Superior temporal gyrus (tissue), 1 donor: ENCODE data around the gene DNAJC7.

ENCODE experiments used
- DNase-seq: peaks from one replicate; pipeline ENCODE4 v3.0.0-alpha.2; 2016; ENCODE audit errors: extremely low spot score

The DNAJC7 gene

DNA sequence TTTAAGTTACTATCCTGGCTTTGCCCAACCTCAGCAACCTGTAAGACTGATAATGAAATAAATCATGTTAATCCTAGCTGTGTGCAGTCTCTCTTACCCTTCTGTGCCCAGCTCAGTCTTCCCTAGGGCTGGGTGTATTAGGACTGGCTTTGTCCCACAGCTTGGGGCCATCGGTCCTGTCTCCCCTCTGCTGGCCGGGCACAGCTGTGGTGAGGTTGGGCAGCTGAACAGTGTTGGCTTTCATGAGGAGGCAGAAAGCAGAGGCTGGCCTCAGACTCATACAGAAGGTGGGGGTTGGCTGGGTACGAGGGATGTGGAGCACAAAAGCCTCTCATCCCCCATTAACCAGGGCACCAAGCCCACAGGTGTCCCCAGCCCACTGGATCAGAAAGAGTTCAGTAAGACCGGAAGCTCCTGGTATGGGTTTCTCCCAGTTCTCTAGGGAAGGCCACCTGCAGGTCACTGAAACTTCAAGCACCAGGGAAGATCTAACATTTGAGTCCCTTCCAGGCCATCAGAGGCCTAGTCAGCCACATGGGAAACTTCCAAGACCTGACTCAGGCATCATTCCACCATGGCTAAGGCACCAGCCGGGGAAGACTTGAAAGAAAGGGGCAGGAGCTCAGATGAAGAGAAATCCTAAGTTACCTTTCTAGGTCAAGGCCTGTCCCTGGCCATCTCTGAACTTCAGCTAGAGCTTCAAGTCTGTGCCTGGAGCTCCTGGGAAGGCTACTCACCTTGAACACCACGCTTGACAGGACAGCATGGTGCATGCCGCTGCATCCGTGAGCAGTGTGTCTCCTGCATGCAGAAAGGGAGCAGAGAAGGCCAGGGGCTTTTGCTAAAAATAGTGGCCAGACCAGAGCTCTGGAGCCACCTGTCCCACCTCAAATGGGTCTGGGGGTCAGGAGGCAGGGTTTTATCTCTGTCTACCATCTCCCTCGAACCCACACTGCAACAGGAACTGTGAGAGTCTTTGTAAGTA, 41.8 kb downstream of the DNAJC7 start:
- peak; percentile 87 for DNase-seq

DNA sequence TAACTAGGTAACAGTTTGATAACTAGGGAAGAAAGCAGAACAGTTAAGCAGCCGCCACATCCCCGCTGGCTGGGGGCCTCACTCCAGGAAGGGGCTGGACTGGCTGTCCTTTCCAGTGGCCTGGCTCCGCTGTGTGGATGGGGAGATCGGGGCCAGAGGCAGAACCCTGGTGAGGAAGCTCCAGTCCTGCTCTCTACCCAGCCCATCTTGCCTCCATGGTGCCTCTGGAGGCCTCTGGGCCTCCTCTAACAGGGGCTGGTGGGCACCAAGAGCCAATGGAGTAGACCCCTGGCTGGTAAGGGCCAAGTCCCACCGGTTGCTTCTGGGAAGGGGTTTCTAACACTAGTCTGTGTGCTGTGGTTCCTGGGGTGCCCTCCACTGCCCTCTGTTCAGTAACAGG, 42.6 kb downstream of the DNAJC7 start:
- no peak for DNase-seq

DNA sequence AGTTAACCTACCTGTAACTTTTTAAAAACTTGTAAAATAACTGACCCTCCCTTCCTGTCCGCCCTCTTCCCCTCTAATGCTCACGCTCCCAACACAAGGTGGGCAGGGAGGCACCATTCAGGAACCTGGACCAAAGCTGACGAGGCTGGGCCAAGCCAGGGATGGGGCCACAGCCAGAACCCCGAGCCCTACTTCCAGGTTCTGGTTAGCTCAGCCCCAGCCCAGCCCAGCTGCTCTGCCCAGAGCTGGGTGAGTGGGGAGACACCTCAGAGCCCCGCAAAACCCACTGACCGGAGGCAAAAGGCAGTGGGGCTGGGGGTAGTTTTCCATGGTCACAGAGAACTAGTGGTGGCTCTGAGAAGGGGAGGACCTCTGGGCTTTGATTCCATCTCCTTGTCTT, 43.2 kb downstream of the DNAJC7 start:
- DNase-seq = peak; percentile 7

DNA sequence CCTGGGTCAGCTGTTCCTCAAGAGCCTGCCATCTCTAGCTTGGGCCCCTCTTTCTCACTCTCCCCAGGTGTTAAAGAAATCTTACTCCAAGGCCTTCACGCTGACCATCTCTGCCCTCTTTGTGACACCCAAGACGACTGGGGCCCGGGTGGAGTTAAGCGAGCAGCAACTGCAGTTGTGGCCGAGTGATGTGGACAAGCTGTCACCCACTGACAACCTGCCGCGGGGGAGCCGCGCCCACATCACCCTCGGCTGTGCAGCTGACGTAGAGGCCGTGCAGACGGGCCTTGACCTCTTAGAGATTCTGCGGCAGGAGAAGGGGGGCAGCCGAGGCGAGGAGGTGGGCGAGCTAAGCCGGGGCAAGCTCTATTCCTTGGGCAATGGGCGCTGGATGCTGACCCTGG, 43.8 kb downstream of the DNAJC7 start:
- peak; percentile 10 for DNase-seq

DNA sequence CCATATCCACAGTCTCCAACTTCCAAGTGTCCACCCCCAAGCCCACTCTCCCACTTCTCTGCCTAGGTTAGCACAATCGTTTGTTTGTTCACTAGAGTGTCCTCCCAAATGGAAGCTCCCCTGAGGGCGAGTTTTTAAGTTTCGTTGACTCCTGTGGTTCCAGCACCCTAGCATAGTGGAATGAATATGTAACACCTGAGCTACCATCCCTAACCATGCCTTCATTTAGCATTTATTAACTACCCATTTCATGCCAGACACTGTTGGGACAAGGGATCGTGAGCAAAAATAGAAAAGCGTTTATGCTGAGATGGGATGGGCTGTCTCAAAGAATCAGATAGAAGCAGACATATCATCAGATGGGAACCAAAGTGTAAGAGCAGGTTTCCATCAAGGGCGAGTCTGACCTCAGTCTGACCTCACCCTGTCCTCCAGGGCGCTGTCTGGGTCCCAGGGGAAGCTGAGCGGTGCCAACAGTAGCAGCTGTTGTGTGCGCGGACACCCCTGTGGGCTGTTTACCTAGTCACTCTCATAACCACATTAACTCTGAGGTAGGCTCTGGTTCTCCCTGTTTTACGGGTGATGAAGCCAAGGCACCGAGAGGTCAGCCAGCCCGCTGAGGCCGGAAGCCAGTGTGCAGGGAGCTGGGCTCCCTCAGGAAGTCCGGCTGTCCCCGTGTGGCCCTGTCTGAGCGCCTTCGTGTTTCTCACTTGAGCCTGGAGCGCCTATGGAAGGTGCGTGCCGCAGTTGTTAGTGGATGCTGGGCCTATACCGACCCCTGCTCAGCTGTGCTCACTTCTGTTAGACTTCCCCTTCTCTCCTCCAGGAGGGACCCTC, 44.5 kb downstream of the DNAJC7 start:
- peak; percentile 13 for DNase-seq

DNA sequence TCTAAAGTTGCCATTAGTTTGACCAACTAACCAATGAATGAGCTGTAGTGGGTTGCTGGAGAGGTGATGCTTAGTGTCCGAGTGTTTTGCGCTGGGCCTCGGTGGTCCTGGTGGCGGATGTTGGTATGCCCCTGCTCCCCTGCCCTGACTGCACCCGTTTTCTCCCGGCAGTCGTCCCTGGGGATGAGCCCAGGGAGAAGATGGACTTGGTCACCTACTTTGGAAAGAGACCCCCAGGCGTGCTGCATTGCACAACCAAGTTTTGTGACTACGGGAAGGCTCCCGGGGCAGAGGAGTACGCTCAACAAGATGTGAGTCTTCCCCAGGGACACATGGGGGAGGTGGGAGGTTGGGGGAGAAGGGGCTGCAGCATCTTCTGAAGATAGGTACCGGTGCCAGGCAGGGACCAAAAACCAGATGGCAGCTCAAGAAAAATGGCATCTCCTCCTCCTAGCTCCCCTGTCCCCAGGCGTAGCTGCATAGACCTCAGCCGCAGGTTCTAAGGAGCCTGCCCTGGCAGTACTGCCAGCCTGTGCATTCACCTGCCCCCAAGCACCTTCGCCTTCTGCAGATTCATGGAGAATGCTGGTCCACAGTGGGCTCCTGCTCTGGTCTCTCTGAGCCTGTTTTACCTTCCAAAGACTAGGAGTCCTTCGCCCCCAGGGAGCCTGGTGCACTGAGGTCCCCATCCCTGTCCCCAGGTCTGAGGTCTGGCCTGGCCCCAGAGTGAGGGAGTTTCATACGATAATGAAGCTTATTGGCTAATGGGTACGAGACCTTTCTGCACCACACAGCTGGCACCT, 45.3 kb downstream of the DNAJC7 start:
- no peak for DNase-seq

DNA sequence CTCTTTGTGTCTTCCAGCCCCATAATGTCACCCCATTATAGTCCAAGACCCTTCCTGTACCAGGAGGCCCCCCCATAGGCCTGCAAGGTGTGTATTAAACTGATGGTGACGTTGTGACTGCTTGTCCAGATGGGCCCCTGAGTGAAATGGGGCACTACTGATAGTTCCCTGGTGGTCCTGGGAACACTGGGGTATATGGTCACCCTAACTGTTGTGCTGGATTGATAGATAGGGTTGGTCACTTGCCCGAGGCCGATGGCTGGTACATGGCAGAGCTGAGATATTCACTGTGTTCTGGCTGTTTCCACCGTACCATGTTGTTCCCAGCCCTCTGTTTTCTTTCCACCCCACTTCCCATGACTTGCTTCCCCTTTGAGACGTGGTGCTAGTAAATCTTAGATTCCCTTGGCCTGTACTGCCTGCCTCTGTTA, 46.3 kb downstream of the DNAJC7 start:
- peak; percentile 16 for DNase-seq

DNA sequence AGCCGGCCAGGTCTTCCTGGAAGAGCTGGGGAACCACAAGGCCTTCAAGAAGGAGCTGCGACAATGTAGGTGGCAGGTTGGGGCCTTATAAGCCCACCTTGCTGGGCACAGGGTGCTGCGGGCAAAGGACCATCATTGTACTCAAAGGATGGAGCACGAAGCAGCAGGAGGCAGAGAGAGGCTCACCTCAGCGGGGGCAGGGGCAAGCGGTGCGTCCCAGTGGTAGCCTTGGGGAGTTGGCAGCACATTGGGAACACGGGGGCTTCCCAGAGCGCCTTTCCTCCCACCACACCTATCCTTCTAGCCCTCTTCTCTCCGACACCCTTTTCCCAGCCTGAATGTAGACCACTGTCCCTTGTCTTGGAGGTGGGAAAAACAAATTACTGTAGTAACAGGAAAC, 48.6 kb downstream of the DNAJC7 start:
- no peak for DNase-seq

DNA sequence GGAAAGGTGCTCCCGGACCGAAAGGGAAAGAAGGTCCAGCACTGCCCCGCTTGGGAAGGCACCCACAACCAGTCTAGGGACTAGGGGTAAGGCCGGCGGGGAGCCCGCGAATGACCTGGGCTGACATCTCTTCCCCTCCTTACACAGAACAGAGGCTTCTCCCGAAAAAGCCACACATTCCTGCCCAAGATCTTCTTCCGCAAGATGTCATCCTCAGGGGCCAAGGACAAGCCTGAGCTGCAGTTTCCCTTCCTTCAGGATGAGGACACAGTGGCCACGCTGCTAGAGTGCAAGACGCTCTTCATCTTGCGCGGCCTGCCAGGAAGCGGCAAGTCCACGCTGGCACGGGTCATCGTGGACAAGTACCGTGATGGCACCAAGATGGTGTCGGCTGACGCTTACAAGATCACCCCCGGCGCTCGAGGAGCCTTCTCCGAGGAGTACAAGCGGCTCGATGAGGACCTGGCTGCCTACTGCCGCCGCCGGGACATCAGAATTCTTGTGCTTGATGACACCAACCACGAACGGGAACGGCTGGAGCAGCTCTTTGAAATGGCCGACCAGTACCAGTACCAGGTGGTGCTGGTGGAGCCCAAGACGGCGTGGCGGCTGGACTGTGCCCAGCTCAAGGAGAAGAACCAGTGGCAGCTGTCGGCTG, 49.2 kb downstream of the DNAJC7 start:
- DNase-seq = no peak

DNA sequence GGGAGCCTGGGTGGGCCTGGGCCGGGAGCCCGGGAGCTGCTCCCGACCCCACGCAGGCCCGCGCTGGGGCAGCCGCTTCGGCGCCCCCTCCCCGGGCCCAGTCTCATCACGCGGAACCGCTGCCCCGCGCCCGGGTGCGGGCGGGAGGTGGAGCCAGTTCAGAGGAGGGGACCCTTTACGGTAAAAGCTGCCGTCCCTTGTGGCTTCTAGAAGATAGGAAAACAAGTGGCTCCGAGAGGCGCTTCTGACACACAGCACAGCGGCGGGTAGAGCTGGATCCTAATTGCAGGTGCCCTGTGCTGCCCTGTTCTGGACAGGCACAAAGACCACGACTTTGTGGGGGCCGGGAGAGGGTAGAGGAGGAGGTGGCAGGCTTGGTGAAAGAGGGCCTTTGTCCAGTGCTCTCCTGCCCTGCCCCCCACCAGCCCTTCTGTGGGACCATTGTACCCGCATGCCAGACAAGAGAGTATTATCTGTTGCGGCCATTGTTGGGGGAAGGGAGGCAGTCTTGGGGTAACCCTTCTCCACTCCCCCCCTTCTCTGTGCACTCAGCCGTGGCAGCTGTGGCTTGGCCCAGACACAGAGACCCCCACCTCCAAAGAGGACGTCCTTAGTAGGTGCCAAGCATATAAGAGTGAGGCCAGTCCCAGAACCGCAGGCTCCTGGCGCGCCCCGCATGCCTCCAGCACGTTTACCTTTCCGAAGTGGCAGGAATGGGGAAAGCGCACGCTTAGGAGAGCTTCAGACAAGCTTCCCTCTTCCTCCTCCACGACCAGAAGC, 49.9 kb downstream of the DNAJC7 start:
- DNase-seq = peak; percentile 98

DNA sequence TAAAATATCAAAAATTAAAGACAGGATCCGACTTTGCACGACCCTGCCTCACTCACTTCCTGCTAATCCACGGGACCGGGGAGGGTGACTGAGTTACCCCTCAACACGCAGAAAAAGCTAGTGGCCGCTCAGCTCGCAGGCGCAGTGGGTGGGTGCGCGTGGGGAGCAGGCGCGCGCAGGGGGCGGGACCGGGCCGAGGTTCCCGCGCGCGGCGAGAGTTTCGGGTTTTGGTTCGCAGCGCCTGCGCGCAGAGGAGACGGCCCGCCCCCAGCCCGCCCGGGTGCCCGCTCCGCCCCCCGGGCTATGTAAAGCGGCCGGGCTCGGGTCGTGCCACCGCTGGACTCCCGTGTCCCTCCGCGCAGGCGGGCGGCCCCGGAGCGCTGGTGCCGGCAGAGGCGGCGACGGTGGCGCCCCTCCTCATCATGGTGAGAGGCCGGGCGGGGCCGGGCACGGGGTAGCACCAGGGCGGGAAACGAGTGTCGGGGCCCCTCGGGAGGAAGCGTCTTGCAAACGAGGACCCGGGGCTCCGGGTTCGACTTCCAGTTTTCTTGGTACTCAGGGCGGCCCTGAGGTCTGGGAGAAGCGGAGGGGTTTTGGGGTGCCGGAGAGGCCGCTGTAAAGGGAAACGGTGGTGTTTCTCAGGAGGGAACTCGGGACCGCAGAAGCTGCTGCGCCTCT, 50.6 kb downstream of the DNAJC7 start, which contains the start of gene CNP:
Gene CNP, plus strand, starts transcription at position 333 of the 678 bp plus-strand sequence. Its CDS starts 90 bp downstream, at position 423.
- peak; percentile 94 for DNase-seq

DNA sequence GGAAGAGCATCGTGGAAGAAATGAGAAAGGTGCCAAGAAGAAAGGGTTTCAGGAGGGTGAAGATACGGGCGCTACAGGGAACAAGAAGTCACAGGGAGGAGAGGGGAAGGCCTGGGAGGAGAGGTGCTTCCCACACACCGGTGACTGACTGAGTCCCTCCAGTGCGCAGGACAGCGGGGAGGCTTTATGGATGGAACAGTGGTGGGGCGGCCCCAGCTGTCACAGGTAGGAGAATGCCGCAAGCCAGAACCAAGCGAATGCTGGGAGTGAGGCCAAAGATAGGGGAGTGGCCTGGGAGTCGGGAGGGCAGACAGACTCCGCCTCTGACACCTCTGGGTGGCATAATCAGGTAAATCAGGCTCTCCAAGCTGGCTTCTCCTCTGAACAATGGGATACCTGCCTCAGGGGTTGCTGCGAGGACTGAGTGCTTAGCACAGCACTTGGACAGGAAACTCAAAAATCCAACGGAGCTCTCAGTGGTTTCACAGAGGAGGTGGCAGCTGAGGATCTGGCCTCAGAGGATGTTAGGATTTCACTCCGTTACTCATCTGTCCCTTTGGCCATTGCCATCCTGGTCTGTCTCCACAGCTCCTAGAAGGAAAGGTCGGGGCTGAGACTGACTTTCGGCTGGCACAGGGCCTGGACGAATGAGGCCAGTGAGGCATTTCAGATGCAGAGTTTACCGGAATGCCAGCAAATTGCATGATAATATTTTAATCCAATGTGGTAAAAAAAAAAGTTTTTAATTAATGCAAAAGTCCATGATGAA, 51.4 kb downstream of the DNAJC7 start:
- DNase-seq = no peak

DNA sequence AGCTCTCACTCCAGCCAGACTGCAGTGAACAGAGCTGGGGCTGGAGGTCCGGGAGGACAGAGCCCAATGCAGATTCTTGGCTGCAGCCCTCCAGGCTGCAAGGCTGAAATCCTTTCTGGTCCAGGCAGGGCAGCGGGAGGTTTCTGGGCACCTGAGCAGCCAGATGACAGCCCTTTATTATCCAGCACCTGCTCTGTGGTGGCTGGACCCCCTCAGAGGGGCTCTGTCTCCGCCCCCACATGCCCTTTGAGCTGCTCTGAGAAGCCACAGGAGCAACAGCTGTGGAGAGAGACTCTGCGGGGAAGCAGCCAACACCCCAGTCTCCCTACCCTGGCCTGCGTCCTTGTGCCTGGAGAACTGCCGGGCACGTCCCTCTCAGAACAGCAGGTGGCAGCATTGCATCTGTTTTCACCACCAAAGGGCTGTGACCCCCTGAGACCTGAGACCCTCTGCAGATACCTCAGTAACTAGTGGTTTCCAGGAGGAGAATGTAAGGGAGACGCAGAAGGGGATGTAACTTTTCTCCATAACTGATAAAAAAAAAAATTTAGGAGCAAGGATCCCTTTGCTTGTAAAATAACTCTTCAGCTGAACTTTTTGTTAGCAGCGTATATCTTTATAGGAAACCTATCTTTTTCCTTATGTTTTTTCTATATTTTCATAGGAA, 54.3 kb downstream of the DNAJC7 start:
- DNase-seq = peak; percentile 91

DNA sequence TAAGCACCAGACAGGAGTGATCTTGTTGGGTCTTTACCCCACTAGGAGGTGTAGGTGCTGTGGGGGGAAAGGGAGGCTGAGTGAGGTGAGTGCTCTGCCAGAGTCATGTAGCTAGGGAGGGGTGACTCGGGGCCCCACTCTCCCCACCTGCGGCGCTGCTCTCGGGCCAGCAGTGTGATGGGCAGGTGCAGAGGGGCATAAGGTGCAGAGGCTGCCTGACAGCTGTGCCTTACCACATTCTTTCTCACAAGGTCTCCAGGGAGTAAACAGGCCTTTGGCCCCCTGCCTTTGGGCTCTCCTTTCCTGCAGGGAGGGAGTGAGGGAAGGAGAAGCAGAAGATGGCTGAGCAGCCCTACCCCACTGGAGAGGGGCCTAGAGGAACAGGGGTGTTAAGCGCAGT, 55.1 kb downstream of the DNAJC7 start:
- no peak for DNase-seq

DNA sequence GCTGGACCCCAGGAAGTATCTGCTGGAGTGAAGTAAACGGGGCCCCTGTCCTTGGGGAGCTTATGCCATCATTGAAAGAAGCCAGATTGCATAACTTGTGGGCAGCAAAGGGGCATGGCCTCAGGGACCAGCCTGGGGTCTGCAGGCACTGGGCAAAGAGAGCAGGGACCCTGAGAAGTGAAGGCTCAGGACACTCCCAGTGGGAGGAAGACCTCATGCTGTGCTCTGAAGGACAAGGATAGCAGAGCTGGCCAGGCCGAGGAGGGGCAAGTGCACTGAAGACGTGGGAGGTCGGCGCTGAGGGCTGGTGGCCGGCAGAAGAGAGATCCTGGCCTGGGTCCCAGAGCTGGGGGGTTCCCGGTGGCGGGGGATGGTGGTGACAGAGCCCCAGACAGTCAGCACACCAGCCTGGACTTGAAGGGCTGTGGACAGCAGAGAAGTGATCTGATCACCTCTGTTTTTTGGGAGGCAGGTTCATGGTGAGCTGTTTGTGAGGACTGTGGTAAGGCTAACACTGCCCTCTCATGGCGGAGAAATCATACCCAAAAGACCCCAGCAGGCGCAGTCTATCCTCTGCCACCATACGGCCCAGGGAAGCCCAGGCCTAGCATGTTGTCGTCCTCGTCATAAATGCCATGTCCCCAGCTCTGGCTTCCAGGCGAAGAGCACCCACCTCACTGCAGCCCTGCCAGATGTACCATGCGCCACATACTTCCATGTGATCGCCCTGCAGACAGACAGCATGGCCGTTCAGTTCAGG, 57.7 kb downstream of the DNAJC7 start:
- DNase-seq = peak; percentile 56

DNA sequence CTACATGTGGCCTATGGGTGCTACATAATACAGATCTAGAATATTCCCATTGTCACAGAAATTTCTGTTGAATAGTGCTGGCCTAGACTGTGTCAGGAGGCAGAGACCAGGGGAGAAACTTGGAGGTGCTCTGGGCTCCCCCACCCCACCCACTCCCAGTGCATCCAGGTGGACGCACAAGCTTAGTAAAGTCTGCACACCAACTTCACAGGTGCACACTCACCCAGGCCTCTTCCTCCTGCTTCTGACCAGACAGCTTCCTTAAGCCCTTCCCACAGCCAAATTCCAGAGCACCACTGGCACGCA, 58.3 kb downstream of the DNAJC7 start:
- no peak for DNase-seq

DNA sequence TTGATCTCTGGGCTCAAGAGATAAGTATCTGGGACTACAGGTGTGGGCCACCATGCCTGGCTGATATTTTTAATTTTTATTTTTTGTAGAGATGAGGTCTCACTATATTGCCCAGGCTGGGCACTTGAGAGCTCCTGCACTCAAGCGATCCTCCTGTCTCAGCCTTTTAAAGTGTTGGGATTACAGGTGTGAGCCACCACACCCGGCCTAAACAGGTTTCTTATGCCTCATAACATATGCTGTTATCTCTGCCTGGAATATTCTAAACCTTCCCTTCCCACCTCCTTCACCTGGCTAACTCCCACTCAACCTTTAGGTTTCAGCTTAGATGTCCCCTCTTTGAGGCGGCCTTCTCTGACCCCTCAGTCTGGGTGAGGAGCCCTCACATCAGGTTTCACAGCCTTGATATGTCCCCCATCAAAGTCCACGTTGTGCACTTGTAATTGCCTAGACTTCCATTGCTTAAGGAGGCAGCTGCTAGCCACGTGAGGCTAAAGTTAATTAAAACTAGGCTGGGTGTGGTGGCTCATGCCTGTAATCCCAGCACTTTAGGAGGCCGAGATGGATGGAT, 59.3 kb downstream of the DNAJC7 start:
- DNase-seq = no peak
